NCI-H524 (cell line): ENCODE results near the gene CHN2.

ENCODE experiments used
- DNase-seq, 2 experiments: peaks; one replicate each; lab custom pipeline; 2025; lab: John Stamatoyannopoulos, UW

The CHN2 gene

DNA sequence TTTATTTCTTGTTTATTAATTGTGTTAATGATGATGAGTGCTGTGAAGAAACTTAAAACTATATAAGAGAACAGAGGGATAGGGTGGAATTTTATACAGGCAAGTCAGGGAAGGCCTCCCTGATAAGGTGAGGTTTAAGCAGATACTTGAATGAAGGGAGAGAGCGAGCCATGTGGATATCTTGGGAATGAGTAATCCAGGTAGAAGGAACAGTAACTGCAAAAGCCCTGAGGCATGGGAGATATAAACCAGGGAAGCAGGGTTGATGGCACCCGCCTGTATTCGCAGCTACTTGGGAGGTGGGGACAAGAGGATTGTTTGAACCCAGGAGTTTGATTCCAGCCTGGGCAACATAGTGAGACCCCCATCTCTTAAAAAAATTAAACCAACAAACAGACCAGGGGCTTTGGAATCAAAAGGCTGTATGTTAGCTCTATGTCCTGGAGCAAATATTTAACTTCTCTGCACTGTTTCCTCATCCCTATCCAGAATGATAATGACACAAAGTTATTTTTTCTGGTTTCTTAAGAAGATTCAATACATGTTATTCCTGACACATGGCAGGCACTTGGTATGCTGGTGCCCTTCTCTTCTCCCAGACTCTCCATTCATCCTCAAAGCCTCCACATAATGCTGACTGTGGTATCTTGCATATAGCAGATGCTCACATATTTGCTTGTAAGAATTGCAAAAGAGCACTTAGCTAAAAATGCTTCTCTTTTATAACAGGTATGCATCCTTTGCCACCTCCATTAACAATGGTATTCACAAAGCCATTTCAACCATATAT is 169.3 kb downstream of the CHN2 start:
- no peak for DNase-seq

DNA sequence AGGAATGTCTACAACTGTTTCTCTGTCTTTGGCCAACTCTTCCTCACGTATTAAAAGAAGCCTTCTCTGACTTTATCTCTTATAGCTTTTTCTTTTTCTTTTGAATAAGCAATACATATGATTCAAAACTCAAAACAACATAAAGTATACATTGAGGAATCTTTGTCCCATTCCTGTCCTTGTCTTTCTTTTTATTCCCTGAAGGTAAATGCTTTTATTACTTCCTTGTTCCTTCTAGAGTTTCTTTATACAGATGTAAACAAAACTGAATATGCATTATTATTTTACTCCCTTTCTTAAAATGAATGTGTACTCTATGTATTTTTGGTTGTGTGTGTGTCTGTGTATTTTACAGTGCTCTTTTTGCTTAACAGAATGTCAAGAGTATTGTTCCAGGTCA is 170.1 kb downstream of the CHN2 start:
- no peak for DNase-seq

DNA sequence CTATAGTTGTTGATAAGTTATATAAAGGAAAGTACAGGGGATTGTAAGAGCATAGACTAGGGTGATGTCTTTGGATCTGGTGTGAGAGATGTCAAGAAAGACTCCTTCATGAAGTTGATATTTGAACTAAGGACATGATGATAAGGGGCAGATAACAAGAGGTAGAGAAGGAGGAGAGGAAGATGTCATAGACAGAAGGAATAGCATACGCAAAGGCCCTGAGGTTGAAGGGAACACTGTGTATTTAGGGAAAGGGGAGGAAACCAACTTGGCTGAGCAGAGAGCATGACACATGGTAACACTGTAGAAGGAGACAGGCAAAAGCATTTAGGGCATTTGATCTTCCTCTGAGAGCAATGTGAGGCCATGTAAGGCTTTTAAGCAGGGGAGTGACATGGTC is 170.8 kb downstream of the CHN2 start:
- no peak for DNase-seq

DNA sequence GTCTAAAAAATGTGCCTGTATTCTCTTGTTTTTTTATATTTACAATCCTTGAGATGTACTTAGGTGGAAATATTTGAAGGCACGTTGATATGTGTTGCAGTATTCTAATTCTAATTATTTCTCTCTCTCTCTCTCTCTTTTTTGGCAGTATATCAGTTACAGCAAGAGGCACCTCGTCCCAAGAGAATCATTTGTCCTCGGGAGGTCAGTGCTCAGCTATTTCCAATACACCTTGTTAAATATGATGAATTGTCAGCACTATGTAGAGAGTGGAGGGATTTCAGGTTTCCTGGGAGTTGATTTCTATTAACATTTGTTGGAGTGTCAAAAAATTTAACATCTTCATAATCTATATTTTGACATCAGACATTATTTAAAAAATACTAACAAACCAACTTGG is 173.2 kb downstream of the CHN2 start:
- no peak for DNase-seq

DNA sequence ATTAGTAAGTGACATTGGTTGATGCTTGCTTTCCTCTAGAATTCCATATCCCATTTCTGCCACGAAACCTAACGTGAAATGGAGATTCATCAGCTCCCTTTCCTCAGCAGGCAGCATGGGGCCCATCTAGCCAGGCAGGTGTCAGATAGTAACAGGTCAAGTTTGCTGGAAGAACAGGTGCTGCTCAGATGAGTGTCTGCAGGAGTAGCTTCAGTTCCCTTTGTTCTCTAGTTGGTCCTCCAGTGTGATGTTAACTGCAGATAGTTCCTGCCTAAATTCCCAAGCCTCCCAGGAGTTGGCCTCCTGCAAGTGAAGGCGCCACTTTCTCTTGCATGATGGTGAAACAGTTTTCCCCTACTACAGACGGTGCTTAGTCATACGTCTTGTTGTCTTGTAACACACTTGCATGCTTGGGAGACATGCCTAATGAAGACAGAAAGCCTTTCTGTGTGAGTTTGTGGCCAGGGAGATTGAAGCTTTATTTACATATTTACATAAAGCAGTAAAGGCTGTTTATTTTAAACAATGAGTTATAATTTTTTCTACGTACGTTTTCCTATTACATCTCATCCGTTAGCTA is 175.4 kb downstream of the CHN2 start:
- no peak for DNase-seq

DNA sequence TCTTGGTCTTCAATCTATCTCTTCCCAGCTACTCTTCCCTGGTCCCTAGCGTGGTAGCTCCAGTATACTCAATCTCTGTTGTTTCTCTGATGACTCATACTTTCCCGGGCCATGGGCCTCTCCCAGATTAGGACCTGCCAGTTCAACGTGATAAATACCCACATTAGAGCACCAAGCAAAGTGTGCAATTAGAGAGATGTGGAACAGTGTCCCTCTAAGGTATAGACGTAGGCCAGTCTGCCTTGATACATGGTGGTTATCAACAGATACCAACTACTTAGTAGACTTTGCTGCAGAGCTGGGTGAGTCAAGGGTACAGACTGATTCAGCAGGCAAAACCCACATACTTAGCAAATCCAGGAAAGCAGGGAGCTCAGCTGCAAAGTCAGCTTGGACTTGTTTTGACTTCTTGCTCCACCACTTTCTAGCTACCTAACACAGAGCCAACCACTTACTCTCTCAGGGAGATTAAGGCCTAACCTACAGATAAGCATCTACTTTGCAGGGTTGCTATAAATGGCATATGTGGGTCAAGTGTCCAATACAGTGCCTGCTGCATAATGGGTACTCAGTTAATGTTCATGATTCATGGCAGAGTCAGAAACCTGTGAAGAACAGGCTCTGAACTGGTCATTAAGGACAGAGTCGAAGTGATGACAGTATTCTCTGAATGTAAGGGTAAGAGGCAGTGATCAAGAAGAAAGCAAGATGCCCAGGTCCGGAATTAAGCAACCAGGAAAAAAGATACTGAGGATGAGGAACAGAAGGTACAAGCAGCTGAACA is 176.1 kb downstream of the CHN2 start:
- no peak for DNase-seq

DNA sequence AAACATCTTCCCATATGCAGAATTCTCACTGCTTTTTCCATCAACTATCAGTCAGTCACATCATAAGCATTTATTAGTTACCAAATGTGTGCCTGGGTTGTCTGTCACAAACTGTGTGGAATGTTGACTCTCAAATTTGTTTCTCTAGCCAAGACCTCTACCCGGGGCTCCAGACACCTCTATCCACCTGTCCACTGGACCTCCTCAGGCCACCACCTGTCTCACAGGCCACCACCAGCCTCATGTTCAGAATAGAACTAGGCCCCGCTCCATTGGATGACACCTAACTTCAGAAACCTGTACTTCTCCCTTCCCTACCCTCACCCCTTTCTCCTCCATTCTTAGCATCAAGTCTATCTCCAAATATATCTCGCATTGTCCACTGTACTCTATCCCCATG is 176.9 kb downstream of the CHN2 start:
- DNase-seq: no peak

DNA sequence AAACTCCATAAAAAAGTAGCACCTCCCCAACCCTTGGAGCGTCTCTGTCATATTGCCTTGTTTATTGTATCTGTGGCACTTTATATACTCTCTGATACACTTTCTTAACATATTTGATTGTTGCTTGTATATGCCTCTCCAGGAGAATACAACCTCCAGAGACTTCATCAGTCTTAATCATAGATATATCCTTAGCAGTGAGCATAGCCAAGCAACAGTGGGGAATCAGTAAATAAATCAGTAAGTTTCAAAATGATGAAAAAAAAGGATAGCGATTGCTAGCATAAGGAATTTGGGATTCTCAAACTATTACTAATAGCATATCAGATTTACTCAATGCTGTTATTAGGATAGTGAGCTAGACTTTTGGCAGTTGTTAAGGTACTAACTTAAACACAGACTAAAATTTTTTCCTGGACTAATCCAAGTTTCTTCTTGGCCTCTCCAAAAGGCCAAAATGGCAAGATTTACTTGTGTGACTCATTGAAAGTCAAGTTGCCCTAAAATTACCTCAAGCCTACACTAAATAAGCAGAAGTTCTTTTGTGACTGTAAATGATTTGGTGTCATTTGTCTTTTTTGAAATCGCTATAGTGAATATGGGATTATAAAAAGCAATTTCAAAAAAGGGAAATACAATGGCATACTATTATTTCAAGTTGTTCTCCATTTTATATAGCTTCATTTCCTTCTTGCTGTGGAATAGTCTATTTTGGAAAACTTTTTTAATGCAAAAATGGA is 177.9 kb downstream of the CHN2 start:
- no peak for DNase-seq

DNA sequence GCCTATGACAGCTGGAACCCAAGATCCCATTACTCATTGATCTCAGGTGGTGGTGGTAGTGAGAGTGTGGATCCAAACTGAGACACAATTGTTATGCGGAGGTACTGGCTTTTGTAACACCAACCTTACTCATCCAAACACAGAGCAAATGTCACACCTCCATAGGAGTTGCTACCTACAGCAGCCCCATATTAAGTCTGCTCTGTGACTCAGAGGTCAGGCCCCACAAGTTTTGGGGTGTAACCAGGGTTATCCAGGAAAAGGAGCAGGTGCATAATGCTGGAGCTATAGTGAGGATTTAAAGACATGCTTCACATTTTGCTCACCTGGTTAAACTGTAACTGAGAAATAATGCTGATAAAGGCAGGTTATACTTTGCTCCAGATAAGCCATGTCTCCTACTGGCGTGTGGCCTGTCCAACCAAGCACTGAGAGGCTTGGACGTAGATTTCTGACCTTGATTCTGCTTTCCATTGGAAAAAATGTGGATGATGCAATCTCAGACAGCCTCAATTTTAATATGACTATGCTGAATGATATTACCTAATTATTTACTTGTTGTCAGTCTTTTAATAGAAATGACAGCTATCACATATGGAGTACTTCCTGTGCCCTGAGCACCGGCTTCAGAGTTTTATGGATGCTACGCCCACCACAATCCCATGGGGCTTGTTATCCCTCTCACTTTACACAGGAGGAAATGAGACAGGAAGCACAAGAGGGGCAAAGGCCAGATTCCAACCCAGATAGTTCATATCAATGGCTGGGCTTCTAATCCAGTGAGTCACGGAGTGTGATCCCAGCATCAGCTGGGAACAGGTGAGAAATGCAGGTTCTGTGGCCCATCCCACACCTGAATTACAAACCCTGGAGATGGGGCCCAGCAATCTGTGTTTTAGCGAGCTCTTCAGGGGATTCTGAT is 181.3 kb downstream of the CHN2 start:
- no peak for DNase-seq

DNA sequence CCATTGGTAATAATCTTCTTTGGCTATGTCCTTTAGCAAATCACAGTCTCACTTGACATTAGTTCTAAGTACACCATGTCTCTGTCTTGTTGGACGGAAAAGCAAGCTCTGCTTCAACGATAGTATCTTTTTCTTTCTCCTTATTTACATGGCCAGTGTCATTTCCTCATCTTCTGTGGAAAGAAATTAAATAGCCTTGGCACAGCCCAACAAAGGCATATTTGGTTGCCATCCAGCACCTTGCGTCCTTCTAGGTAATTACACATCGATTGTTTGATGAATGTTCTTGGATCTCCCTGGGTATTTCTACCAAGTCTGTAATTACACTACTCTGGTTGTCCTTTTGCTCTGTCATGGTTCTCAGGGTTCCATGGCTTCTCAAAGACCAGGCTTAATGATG is 183.1 kb downstream of the CHN2 start:
- no peak for DNase-seq

DNA sequence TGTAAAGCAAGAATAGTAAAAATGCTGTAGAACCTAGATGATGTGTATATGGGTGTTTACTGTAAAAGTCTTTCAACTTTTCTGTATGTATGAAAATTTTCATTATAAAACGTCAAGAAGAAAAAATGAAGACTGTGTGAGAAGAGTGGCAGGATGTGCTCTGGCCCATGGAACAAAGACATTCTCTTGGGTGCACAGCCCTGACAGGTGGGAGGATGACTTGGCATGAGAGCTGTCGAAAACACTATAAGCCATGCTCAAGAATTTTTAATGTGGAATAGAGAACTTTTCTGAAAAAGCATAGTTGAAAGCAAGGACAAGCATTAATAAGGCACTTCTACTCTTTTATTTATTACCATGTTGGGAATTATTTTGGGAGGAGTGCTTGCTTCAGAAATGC is 185.0 kb downstream of the CHN2 start:
- DNase-seq: no peak

DNA sequence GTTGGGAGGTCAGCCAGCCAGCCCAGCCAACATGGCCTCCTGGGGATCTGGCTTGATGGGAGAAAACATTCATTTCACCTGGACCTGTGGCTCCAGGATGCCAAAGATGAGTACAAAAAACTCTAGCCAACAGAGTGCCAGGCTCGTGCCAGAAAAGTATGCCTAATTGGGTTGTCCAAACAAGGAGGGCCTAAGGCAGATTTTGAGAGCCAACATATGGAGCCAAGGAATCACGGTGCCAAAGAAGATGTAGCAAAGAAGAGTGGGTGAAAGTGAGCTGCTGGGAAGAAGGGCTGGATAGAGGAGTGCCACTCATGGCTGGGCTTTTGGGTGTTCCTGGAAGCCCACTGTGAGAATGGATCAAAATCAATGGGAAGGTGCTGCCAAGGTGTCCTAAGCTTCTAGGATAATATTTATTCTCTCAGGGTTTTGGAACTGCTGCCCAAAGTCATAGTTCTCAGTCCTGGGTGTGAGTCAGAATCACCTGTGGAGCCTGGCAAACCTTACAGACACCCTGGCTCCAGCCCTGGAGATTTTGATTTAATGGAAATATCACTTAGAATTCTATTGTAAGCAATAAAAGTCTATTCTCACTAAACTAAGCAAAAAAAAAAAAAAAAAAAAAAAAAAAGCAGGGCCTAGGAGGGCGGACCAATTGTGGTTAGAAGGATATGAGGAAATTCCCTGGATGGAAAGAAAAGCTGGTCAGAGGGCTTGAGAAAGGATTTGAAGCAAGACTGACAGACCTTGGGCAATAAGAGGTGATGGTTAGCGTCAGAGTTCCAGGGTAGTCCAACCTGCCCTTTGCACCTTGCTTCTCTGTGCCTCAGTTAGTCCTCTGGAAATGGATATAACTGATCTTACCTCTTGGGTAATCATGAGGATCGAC is 186.9 kb downstream of the CHN2 start:
- no peak for DNase-seq

DNA sequence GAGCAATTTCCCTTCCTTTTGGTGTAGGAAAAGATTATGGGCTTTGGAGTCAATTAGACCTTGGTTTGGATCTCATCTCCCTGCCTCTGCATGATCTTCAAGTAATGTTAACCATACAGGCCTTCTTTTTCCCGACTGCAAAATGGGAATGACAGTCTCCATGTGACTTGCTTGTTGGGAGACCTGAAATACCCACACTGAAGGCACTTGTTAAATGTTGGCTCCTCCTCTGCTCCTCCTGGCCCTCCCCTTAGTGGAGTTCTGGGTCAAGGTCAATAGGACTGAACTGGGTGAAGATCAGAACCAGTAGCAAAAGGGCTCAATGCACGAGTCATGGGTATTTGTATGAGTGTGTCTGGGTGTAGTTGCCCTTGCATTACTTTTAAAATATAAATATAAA is 189.7 kb downstream of the CHN2 start:
- no peak for DNase-seq

DNA sequence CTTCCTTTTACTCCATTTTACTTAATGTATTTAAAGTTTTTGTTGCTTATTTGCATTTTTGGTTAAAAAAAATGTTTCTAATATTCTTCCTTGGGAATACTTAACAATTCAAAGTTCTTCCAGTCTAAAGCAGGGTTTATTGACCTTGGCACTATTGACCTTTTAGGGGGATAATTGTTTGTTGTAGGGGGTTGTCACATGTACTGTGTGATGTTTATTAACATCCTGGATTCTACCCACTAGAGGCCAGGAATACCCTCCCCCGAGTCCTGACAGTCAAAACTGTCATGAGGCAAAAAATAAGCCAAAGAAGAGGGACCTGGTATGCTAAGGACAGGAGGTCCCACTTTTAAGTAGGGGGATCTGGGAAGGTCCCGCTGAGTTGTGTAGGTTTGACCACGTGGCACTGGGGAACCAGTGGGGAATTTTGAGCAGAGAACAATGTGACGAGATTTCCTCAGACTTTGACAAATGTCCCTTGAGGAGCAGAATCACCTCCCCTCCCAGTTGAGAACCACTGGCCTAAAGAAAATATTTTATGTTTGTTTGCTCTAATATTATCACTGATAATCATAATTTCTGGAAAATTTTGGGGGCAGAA is 190.7 kb downstream of the CHN2 start:
- no peak for DNase-seq

DNA sequence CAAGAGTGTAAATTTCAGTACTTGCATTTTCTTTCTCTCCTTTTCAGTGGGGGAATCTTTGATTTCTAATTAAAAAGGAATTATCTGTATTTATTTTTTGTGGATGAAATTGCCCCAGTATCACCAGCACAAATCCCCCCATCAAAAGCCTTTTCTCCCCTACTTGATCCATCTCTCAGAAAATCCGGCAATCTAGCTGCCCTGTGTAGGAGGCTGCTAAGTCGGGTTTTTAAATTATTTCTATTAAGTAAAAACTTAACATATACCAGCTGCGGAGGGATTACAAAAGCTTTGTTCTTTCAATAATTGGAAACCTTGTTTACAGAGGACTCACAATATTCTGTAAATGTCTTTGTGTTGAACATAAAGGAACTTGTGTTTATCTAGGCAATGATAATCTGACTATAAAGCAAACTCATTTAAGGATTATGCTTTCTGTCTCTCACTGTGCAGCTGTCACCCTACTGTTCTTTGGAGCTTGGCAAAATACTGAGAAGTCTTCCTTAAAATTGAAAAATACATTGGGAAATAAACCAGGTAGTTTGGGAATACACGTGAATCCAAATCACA is 191.7 kb downstream of the CHN2 start:
- peak in 1 of 2 experiments; percentile 21 for DNase-seq

DNA sequence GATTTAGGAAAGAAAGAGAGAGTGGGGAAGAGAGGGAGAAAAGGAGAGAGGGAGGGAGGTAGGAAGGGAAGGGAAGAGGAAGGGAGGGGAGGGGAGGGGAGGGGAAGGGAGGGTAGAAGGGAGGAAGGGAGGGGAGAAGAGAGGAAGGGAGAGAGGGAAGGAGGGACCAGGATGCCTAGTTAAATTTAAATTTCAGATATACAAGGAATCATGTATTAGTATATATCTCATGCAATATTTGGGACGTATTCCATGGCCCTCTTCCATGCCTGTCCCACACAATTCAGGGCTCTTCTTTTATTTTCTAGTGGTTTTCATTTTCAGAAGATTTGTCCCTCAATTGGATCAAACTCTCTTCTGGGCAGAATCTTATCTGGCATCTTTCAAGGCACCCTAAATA is 196.7 kb downstream of the CHN2 start:
- no peak for DNase-seq

DNA sequence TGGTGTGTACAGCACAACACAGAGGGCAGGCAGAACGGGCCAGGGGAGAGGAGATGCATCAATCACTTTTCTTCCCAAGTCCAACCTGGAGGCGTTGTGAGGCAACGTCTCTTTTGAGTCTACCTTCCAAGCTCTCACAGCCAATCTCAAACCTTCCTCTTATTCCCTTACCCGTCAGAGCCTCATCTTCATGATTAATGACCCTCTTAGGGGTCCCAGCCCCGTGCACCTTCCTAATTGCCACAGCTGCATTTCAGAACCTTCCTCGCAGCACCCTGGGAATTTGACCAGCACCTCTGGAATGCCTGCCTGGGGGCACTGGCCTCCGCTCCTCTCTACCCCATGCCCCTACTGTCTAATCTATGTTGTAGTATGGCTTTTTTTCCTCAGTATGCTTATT is 199.7 kb downstream of the CHN2 start:
- no peak for DNase-seq

DNA sequence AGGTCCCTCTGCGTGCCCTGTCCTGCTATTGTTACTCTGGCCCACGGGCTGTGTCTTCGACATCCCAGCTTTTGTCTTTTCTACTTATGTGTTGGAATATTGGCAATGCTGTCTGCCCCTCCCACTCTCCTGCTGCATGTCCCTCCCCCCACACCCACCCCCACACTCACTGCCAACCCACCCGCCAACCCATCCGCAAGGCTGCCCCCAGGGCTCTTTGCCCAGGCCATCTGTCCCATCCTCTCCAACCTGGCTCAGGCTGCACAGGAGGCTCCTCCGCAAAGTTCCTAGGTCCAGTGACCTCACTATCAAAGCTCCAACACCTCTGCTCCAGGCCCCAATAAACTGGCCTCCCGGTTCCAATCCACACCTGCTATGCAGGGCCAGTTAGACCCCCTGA is 202.0 kb downstream of the CHN2 start:
- DNase-seq: no peak

DNA sequence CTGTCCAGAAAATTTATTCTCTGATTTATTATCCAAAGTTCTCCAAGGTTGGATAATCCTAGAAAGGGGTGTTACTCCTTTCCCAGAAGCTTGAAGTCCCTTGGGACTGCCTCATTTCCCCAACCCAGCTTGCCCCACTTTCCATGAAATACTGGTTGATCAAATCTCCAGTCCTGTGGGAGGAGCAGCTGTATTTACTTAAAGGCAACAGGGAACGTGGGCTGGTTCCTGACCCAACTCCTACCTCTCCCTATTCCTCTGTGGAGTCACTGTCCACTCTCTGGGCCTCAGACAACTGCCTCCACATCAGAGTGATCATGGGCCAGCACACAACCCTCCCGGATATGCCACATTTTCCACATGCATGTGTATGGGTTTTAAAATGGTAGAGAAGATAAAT is 202.8 kb downstream of the CHN2 start:
- DNase-seq: no peak

DNA sequence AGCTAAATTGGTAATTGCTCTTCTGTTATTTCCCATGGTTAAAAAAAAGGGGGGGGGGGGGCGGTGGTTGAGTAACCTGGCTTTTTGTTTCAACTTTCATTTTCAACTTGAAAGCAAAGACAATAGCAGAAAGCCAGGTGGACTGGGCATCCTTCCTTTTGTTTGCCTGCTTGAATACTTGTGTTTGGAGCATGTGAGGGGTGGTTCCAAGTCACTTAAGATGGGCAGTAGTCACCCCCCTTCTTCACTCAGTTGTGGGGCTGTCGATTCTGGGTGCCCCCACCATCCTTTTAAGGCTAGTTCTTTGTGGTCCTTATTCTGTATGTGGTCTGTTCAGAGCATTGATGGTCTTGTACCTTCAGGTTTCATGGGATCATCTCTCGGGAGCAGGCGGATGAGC is 203.4 kb downstream of the CHN2 start:
- DNase-seq: no peak
